H1 (cell line): Measurements from ENCODE around the gene CHCHD1. TPM values are rescaled to one million over a fixed set of nuclear protein-coding genes. Genes with fewer than 3 reads are reported as not detected.

Experiments
- CTCF ChIA-PET: fragments of 300-600 bp; sonication (Branson Sonifier 250); formaldehyde crosslinking; loops from one replicate; lab custom pipeline; 2021; ENCODE audit not compliant: partially characterized antibody; lab: Charles Lee
- POLR2A ChIA-PET: fragments of 300-600 bp; sonication (Branson Sonifier 250); formaldehyde crosslinking; loops from one replicate; lab custom pipeline; 2021; ENCODE audit warnings: inconsistent platforms; ENCODE audit not compliant: partially characterized antibody; lab: Charles Lee
- DNase-seq, 2 experiments: peaks; one replicate each; pipeline versions ENCODE4 v3.0.0 to v3.0.0-alpha.2; 2010 to 2022; ENCODE audit warnings: low spot score in 2 of 2, low read depth in 1 of 2, mixed read lengths in 1 of 2
- FAIRE-seq: peaks from 2 replicates; lab custom pipeline; 2011; peaks lifted over from hg19 to GRCh38; lab: Jason Lieb, UNC
- H2AFZ ChIP-seq: 2 replicates; pipeline ENCODE4 v1.8.1; 2012; ENCODE audit warnings: low read length, inconsistent platforms
- H2AK5ac ChIP-seq: 2 replicates; pipeline ENCODE4 v1.6.1; 2013; ENCODE audit warnings: low read depth, low read length
- H2BK120ac ChIP-seq: replicated peaks from 2 replicates; pipeline ENCODE3; 2013; ENCODE audit warnings: low read depth, low read length, inconsistent platforms
- H2BK12ac ChIP-seq: 2 replicates; pipeline ENCODE4 v1.6.1; 2013; ENCODE audit warnings: low read depth, low read length
- H2BK15ac ChIP-seq: 2 replicates; pipeline ENCODE4 v1.6.1; 2013; ENCODE audit warnings: low read length
- H2BK20ac ChIP-seq: 2 replicates; pipeline ENCODE4 v1.6.1; 2013; ENCODE audit warnings: low read length
- H2BK5ac ChIP-seq: 2 replicates; pipeline ENCODE4 v1.6.1; 2013; ENCODE audit warnings: low read depth, low read length
- H3K14ac ChIP-seq: 2 replicates; pipeline ENCODE4 v1.6.1; 2013; ENCODE audit warnings: inconsistent platforms; ENCODE audit not compliant: insufficient read length
- H3K18ac ChIP-seq: 2 replicates; pipeline ENCODE4 v1.6.1; 2013; ENCODE audit warnings: low read length; ENCODE audit errors: extremely low read depth
- H3K23ac ChIP-seq: 2 replicates; pipeline ENCODE4 v1.6.1; 2013; ENCODE audit warnings: inconsistent platforms; ENCODE audit not compliant: insufficient read length
- H3K23me2 ChIP-seq: 2 replicates; pipeline ENCODE4 v1.6.1; 2013; ENCODE audit warnings: low read depth, low read length
- H3K27ac ChIP-seq: 2 replicates; pipeline ENCODE4 v1.6.1; 2011; ENCODE audit warnings: low read depth, low read length, inconsistent platforms
- H3K27me3 ChIP-seq, 4 experiments: replicated peaks in 1 of 4; 1 replicate in 1 of 4; 2 replicates in 3 of 4; pipeline versions ENCODE4 v1.6.1 to v1.8.1; 2011 to 2013; ENCODE audit warnings: low read length in 3 of 4, mild to moderate bottlenecking in 3 of 4, inconsistent platforms in 2 of 4, mixed read lengths in 2 of 4, moderate library complexity in 1 of 4; ENCODE audit not compliant: control insufficient read depth in 3 of 4, insufficient read depth in 3 of 4; ENCODE audit errors: extremely low read depth in 1 of 4
- H3K36me3 ChIP-seq, 4 experiments: 2 replicates each; pipeline versions ENCODE4 v1.6.1 to v1.8.1; 2011 to 2013; ENCODE audit warnings: mild to moderate bottlenecking in 4 of 4, low read length in 3 of 4, moderate library complexity in 2 of 4, control low read depth in 1 of 4, inconsistent platforms in 1 of 4; ENCODE audit not compliant: insufficient read depth in 4 of 4, control insufficient read depth in 2 of 4
- H3K4ac ChIP-seq: replicated peaks from 2 replicates; pipeline ENCODE3; 2013; ENCODE audit warnings: low read length, low read depth, mixed read lengths, inconsistent platforms; ENCODE audit not compliant: insufficient read length
- H3K4me1 ChIP-seq, 4 experiments: replicated peaks in 1 of 4; 1 replicate in 1 of 4; 2 replicates in 3 of 4; pipeline versions ENCODE4 v1.6.1 to v1.8.1; 2011 to 2013; ENCODE audit warnings: low read length in 3 of 4, inconsistent platforms in 2 of 4, mixed read lengths in 1 of 4; ENCODE audit not compliant: insufficient read depth in 4 of 4, control insufficient read depth in 3 of 4
- H3K4me2 ChIP-seq, 2 experiments: 2 replicates each; pipeline versions ENCODE4 v1.6.1 to v1.8.1; 2011 to 2013; ENCODE audit warnings: low read depth in 2 of 2, low read length in 2 of 2, control low read depth in 1 of 2, inconsistent platforms in 1 of 2, mild to moderate bottlenecking in 1 of 2; ENCODE audit not compliant: insufficient read depth in 1 of 2
- H3K4me3 ChIP-seq, 4 experiments: fragments of 200-600, 300-600 bp in 1 of 4; sonication (generic), shearing (Covaris generic), sonication (Bioruptor Twin) in 1 of 4; 2 replicates each; pipeline versions ENCODE4 v1.5.1 to v1.8.1; 2011 to 2016; ENCODE audit warnings: low read length in 4 of 4, low read depth in 3 of 4, control low read depth in 2 of 4, inconsistent platforms in 2 of 4, mild to moderate bottlenecking in 2 of 4, mixed read lengths in 1 of 4, moderate library complexity in 1 of 4; ENCODE audit not compliant: insufficient read depth in 2 of 4; ENCODE audit errors: extremely low read depth in 1 of 4
- H3K56ac ChIP-seq: replicated peaks from 2 replicates; pipeline ENCODE3; 2013; ENCODE audit warnings: low read depth, mild to moderate bottlenecking, mixed read lengths, low read length, inconsistent platforms; ENCODE audit not compliant: insufficient read length
- H3K79me1 ChIP-seq: 2 replicates; pipeline ENCODE4 v1.6.1; 2013; ENCODE audit warnings: low read depth, low read length, control low read depth
- H3K79me2 ChIP-seq, 2 experiments: 2 replicates each; pipeline versions ENCODE4 v1.6.1 to v1.8.1; 2012 to 2013; ENCODE audit warnings: low read length in 2 of 2, mild to moderate bottlenecking in 2 of 2, inconsistent platforms in 1 of 2; ENCODE audit not compliant: insufficient read depth in 2 of 2, control insufficient read depth in 1 of 2
- H3K9ac ChIP-seq, 4 experiments: replicated peaks in 1 of 4; 1 replicate in 1 of 4; 2 replicates in 3 of 4; pipeline versions ENCODE4 v1.6.1 to v1.8.1; 2011 to 2013; ENCODE audit warnings: low read depth in 3 of 4, low read length in 3 of 4, control low read depth in 2 of 4, mild to moderate bottlenecking in 2 of 4, moderate library complexity in 2 of 4, inconsistent platforms in 1 of 4; ENCODE audit errors: extremely low read depth in 1 of 4
- H3K9me3 ChIP-seq, 2 experiments: 2 replicates each; pipeline versions ENCODE4 v1.6.1 to v1.8.1; 2012 to 2013; ENCODE audit warnings: mild to moderate bottlenecking in 2 of 2, moderate library complexity in 2 of 2, control low read depth in 1 of 2, inconsistent platforms in 1 of 2, low read depth in 1 of 2, low read length in 1 of 2, mixed read lengths in 1 of 2; ENCODE audit not compliant: insufficient read depth in 2 of 2
- H4K20me1 ChIP-seq, 2 experiments: replicated peaks in 1 of 2; 2 replicates each; pipeline versions ENCODE3 to v1.8.1; 2011 to 2013; ENCODE audit warnings: inconsistent platforms in 2 of 2, low read length in 2 of 2, mild to moderate bottlenecking in 1 of 2; ENCODE audit not compliant: insufficient read depth in 2 of 2, control insufficient read depth in 1 of 2
- H4K5ac ChIP-seq: 2 replicates; pipeline ENCODE4 v1.6.1; 2013; ENCODE audit warnings: low read length, low read depth, mixed read lengths, inconsistent platforms; ENCODE audit not compliant: insufficient read length
- H4K8ac ChIP-seq: 2 replicates; pipeline ENCODE4 v1.8.0; 2013; ENCODE audit warnings: mild to moderate bottlenecking, moderate library complexity, low read length, inconsistent platforms; ENCODE audit not compliant: insufficient read depth; ENCODE audit errors: extremely low read depth
- H4K91ac ChIP-seq: replicated peaks from 2 replicates; pipeline ENCODE3; 2013; ENCODE audit warnings: low read length, mixed read lengths, inconsistent platforms; ENCODE audit not compliant: insufficient read length
- POLR2A ChIP-seq, 2 experiments: IDR thresholded peaks; 1 replicate in 1 of 2; 2 replicates in 1 of 2; pipeline ENCODE4 v1.6.1; 2011; ENCODE audit warnings: low read depth in 2 of 2, low read length in 2 of 2, mild to moderate bottlenecking in 2 of 2; ENCODE audit errors: control extremely low read depth in 1 of 2
- SP2 ChIP-seq: IDR thresholded peaks from 2 replicates; pipeline ENCODE4 v1.6.1; 2012; ENCODE audit warnings: mild to moderate bottlenecking, low read length, inconsistent platforms
- WGBS, 2 experiments: shearing (Covaris generic) in 1 of 2; methylation state at CpG; one replicate each; pipeline versions ENCODE4 v1.1.6 to v1.1.7; 2013 to 2015; ENCODE audit warnings: low lambda C conversion rate in 2 of 2, mixed read lengths in 2 of 2, inconsistent platforms in 1 of 2, low coverage in 1 of 2, missing lambda C conversion rate in 1 of 2; ENCODE audit not compliant: insufficient replicate concordance in 2 of 2, insufficient coverage in 1 of 2, insufficient read length in 1 of 2; ENCODE audit errors: extremely low coverage in 1 of 2, missing lambda C conversion rate in 1 of 2; 5-methylcytosine and 5-hydroxymethylcytosine counted together
- polyA plus RNA-seq, 7 experiments: library from polyadenylated mRNA; depleted of rRNA in 3 of 7; stranded (reverse) in 5 of 7; unstranded in 2 of 7; fragments of >200 nt in 5 of 7; fragments of 200-250 nt in 2 of 7; gene quantifications; 1 replicate in 5 of 7; 2 replicates in 1 of 7; 4 replicates in 1 of 7; pipeline versions ENCODE4 v1.2.1 to v1.2.3, GENCODE V29; 2011 to 2013; ENCODE audit warnings: missing spikeins in 2 of 7, mixed read lengths in 2 of 7
- total RNA-seq: library from RNA; stranded (reverse); fragmentation: NEBNext Ultra II Directional; extraction: Animal tissue kit (Norgen Biotek cat#: 25700); gene quantifications from 2 replicates; pipeline ENCODE4 v1.2.1, GENCODE V29; 2021

Gene CHCHD1
- total and polyA plus RNA-seq, 2 of the 8 experiments (the other 6 are each of a cell fraction or from before 2014, with no cell fraction given): 44.9 to 58.1 TPM

DNA sequence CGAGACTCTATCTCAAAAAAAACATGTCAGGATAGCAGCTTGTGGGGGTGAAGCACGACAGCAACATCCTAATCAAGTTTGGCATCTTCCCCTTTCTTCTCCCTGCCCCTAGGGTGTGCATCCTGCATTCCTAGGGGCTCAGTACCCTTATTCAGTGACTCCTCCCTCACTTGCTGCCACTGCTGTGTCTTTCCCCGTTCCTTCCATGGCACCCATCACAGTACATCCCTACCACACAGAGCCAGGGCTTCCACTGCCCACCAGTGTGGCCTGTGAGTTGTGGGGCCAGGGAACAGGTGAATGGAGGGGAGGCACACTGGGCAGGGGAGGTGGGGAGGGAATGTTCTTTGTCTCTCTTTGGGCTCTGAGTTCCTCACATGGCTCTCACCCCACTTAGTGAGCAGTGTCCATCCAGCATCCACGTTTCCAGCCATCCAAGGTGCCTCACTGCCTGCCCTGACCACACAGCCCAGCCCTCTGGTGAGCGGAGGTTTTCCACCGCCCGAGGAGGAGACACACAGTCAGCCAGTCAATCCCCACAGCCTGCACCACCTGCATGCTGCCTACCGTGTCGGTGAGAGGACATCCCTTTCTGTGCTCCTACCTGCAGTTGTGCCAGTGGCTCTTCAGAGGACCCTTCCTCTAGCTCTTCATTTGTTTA, 18.2 kb downstream of the CHCHD1 start:
- no peak overlapping the region for H3K27ac ChIP-seq
- H2BK15ac ChIP-seq: no peak overlapping the region
- no peak overlapping the region for H3K9ac ChIP-seq
- no peak overlapping the region for H3K14ac ChIP-seq
- H2AFZ ChIP-seq: no peak overlapping the region
- no peak overlapping the region for H3K18ac ChIP-seq
- no peak overlapping the region for H4K91ac ChIP-seq
- POLR2A ChIA-PET: interaction anchor here (0.6 to 12.1 kb wide), 11 partner anchors 8 to 59 kb away, joined by 3 to 137 read pairs (median 3); partner anchors contain the start of genes CHCHD1 and NDST2
- H3K79me1 ChIP-seq: no peaks in the 10 kb centered on the region
- no peak overlapping the region for H2AK5ac ChIP-seq
- H3K4me2 ChIP-seq: no peak overlapping the region
- WGBS, 2 experiments: 90% methylated on average over 9 of the region's 9 CpGs; no CpG with 5 or more reads in 1 of the 2 experiments
- TF ChIP-seq SP2 (no peak), POLR2A (IDR thresholded peaks at IDR 0.05; ENCODE audit: control extremely low read depth in 1 of 2, low read depth in 2 of 2, low read length in 2 of 2) (peak in 1 of 2 experiments; percentile 9; a peak in 1 of 3 replicates)
- CTCF ChIA-PET: interaction anchor here (0.6 to 1.9 kb wide), 4 partner anchors 10 to 14 kb away, joined by 3 to 6 read pairs (median 4); no protein-coding TSS in a partner anchor
- DNase-seq (no peak), FAIRE-seq (no peak)
- H3K56ac ChIP-seq: no peak overlapping the region
- no peak overlapping the region for H3K4ac ChIP-seq
- no peak overlapping the region for H3K23ac ChIP-seq
- H4K20me1 ChIP-seq: peaks cover 0 to 10% of the 10 kb centered on the region in 2 experiments
- H2BK5ac ChIP-seq: no peak overlapping the region; the same call in 1 of the 2 replicates
- no peaks in the 10 kb centered on the region for H3K79me2 ChIP-seq
- H3K4me3 ChIP-seq: no peak overlapping the region
- H3K4me1 ChIP-seq: no peaks in the 10 kb centered on the region
- no peaks in the 10 kb centered on the region for H3K27me3 ChIP-seq
- H4K5ac ChIP-seq: no peak overlapping the region
- no peak overlapping the region for H2BK120ac ChIP-seq
- no peak overlapping the region for H2BK20ac ChIP-seq
- H3K36me3 ChIP-seq: peaks cover 5 to 29% (median 21%) of the 10 kb centered on the region in 4 experiments
- H3K23me2 ChIP-seq: no peaks in the 10 kb centered on the region
- H3K9me3 ChIP-seq: no peaks in the 10 kb centered on the region
- no peak overlapping the region for H4K8ac ChIP-seq
- no peak overlapping the region for H2BK12ac ChIP-seq
